Stimulated activated CD4-positive, alpha-beta T cell treated with anti-CD3 and anti-CD28 coated beads, Interleukin-1b, Interleukin-23, amount 100 ng/mL, for 4 hours (primary cell): ENCODE data around the gene SH3RF3.

Experiments used
- DNase-seq, 2 donors: peaks; one replicate each; pipeline ENCODE4 v3.0.0-alpha.2; 2020; ENCODE audit warnings: low read depth in 2 of 2

SH3RF3 gene

GRCh38 chr2:109201465-109202327 lies 72.7 kb downstream of the SH3RF3 start:
- DNase-seq = no peak

- no peak for DNase-seq
Measured at GRCh38 chr2:109202486-109202885, 73.5 kb downstream of the SH3RF3 start.

GRCh38 chr2:109203246-109204011 lies 74.4 kb downstream of the SH3RF3 start:
- DNase-seq = no peak

- DNase-seq = no peak
Measured at GRCh38 chr2:109204412-109204811, 75.4 kb downstream of the SH3RF3 start.

GRCh38 chr2:109205447-109205846 lies 76.4 kb downstream of the SH3RF3 start:
- no peak for DNase-seq

GRCh38 chr2:109206569-109207146 lies 77.7 kb downstream of the SH3RF3 start:
- no peak for DNase-seq

GRCh38 chr2:109207176-109207575 lies 78.2 kb downstream of the SH3RF3 start:
- no peak for DNase-seq

GRCh38 chr2:109208071-109208950 lies 79.3 kb downstream of the SH3RF3 start:
- DNase-seq = no peak

GRCh38 chr2:109208951-109209335 lies 79.9 kb downstream of the SH3RF3 start:
- no peak for DNase-seq

- DNase-seq = no peak
Measured at GRCh38 chr2:109209412-109209811, 80.4 kb downstream of the SH3RF3 start.

GRCh38 chr2:109209941-109210340 lies 80.9 kb downstream of the SH3RF3 start:
- DNase-seq = no peak

GRCh38 chr2:109210431-109211200 lies 81.6 kb downstream of the SH3RF3 start:
- no peak for DNase-seq

GRCh38 chr2:109211315-109211714 lies 82.3 kb downstream of the SH3RF3 start:
- no peak for DNase-seq

GRCh38 chr2:109212836-109213563 lies 84.0 kb downstream of the SH3RF3 start:
- DNase-seq = no peak

- peak; percentile 9 to 45 for DNase-seq
Measured at GRCh38 chr2:109213646-109214433, 84.8 kb downstream of the SH3RF3 start.

GRCh38 chr2:109214651-109215371 lies 85.8 kb downstream of the SH3RF3 start:
- DNase-seq = no peak

- DNase-seq = no peak
Measured at GRCh38 chr2:109215866-109216265, 86.9 kb downstream of the SH3RF3 start.

GRCh38 chr2:109216332-109216731 lies 87.3 kb downstream of the SH3RF3 start:
- DNase-seq = no peak
